ENCODE measurements around the gene WWOX.

- TF ChIP-seq CTCF (CRISPR knock-in tag; IDR thresholded peaks at IDR 0.05) (no peak), PRDM15 (CRISPR knock-in tag; IDR thresholded peaks at IDR 0.05) (no peak), RFX5 (IDR thresholded peaks at IDR 0.05; ENCODE audit: low read depth, low read length) (no peak), CREB1 (IDR thresholded peaks at IDR 0.05) (no peak), CREB1 (CRISPR knock-in tag; IDR thresholded peaks at IDR 0.05) (no peak), HNF1A (IDR thresholded peaks at IDR 0.05; ENCODE audit: low read depth) (no peak), HNF1A (CRISPR knock-in tag; IDR thresholded peaks at IDR 0.05; ENCODE audit: borderline replicate concordance) (no peak)
These were observed 1022.9 kb downstream of the WWOX start for GRCh38 chr16:79122343-79122742.
